Hematopoietic multipotent progenitor cell treated with erythropoietin and hydrocortisone succinate and interleukin-3 and kit ligand, for 6 days (in vitro differentiated cells): Measurements from ENCODE around the gene CACNA1G.

Experiments
- DNase-seq: peaks from one replicate; pipeline ENCODE4 v3.0.0-alpha.2; 2015

Gene CACNA1G

DNA sequence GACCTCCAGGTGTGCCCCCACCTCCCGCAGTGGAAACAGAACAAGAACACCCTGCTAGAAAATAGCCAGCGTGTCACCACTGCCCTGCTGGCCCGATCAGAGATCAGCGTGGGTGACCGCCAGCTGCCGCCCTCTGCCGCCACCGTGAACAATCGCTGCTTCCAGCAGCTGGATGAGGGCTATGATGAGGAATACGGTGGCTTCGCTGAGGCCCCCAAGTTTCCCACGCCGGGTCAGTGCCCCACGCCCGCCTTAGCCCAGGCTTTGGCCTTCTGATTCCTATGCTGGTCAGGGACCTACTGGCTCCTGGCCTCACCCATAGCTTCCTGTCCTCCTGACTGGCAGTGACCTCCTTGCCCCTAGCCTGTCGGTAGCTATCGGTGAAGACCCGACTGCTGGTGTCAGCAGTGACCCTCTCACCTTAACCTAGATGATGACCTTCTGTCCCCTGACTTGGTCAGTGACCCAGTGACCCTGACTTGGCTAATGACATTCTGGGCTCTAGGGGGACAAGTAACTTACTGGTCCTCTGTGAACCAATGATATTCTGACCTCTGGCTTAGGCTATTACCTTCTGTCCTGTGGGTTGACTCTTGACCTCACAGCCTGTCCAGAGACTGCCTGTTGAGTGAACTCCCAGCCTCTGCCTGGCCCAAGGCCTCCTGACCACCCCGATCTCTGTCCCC lies 11.1 kb upstream of the CACNA1G start:
- no peak for DNase-seq

DNA sequence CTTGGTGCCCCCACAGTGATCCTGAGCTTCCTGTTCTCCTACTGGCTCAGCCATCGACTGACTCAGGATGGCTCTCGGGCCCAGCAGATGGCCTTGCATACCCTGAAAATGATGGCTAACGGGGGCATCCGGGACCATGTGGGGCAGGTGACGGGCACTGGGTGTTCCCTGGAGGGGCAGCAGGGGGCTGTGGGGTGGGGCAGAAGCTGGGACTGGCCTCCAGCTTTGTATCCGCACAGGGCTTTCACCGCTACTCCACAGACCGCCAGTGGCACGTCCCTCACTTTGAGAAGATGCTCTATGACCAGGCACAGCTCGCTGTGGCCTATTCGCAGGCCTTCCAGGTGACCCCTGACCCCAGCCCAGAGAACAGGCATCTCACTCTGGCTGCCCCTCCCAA lies 10.5 kb upstream of the CACNA1G start:
- DNase-seq: no peak

DNA sequence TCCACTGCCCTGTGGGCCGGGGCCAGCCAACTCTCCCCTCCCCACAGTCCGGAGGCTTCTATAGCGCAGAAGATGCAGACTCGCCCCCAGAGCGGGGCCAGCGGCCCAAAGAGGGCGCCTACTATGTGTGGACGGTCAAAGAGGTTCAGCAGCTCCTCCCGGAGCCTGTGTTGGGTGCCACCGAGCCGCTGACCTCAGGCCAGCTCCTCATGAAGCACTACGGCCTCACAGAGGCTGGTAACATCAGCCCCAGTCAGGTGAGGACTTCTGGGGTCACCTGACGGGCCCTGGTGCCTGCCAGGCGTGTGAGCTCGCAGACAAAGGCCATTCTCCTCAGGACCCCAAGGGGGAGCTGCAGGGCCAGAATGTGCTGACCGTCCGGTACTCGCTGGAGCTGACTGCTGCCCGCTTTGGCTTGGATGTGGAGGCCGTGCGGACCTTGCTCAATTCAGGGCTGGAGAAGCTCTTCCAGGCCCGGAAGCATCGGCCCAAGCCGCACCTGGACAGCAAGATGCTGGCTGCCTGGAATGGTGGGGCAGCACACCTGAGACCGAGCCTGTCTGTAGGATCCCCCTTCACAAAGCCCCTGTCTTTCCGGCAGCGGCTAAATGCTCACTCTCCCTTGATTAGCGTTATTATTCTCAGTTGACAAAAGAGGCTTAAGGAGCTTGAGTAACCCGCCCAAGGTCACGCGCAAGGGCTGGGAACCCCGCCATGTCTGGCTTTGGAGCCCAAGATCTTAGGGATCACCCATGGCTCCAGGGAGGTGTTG lies 9.7 kb upstream of the CACNA1G start:
- DNase-seq: peak; percentile 67

DNA sequence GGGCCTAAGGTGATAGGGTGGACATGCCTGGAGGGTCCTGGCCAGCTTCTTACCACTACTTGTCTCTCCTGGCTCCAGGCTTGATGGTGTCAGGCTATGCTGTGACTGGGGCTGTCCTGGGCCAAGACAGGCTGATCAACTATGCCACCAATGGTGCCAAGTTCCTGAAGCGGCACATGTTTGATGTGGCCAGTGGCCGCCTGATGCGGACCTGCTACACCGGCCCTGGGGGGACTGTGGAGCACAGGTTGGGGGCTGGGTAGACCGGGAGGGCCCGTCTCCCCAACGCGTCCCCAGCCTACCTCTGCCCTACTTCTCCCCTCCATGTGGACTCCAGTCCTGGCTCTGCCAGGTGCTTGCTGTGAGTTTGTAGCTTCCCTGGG lies 9.1 kb upstream of the CACNA1G start:
- no peak for DNase-seq

DNA sequence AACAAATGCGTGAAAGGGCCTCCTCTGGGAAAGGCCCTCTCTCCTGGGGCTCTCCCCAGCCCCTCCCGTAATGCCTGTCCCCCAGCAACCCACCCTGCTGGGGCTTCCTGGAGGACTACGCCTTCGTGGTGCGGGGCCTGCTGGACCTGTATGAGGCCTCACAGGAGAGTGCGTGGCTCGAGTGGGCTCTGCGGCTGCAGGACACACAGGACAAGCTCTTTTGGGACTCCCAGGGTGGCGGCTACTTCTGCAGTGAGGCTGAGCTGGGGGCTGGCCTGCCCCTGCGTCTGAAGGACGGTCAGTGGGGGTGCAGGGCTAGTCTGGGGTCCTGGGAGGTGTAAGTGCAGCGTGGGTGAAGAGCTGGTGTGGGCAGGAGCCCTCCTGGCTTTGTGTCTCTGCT lies 8.6 kb upstream of the CACNA1G start:
- DNase-seq: no peak

DNA sequence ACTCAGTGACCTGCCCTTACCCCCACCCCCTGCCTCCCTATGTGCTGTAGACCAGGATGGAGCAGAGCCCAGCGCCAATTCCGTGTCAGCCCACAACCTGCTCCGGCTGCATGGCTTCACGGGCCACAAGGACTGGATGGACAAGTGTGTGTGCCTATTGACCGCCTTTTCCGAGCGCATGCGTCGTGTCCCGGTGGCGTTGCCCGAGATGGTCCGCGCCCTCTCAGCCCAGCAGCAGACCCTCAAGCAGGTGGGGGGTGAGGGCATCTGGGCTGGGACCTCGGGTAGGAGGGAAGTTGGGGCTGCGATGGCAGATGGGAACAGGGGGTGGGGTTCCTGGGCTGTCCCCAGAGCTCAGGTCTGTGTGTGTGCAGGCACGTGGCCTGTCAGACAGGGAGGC lies 6.3 kb upstream of the CACNA1G start:
- DNase-seq: no peak

DNA sequence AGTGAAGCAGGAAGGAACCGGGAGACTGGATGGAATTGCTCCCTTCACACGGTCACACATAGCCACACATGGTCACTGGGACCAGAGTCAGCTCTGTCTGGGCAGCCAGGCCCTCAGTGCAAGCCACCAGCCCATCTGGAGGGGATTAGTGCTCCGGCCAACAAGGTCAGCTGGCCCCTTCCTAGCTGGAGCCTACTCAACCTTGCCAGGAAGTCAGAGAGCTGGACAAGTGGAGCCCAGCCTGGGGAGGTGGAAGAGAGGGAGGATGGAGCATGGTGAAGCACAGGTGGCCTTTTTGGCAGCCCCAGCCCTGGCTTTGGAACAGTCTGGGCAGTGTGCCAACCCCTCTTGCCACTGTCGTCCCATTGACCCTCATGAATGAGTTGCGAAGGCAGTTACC lies 3.7 kb upstream of the CACNA1G start:
- DNase-seq: no peak

DNA sequence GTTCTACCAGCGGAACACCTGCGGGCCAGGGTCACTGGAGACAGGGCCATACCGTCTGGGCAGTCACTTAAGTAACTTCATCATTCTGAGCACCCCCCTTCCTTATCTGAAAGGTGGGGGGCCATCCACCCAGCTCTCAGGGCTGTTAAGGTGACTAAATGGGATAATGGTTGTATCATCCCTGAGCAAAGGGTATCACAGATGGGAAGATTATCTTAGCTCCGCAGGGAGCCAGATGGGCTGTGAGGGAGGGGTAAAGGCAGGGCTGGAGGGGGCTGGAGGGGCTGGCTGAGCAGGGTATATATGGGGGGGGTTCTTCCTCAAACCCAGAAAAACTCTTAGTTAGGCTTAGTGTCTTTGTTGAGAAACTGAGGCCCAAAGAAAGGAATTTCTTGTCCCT lies 2.9 kb upstream of the CACNA1G start:
- DNase-seq: no peak

DNA sequence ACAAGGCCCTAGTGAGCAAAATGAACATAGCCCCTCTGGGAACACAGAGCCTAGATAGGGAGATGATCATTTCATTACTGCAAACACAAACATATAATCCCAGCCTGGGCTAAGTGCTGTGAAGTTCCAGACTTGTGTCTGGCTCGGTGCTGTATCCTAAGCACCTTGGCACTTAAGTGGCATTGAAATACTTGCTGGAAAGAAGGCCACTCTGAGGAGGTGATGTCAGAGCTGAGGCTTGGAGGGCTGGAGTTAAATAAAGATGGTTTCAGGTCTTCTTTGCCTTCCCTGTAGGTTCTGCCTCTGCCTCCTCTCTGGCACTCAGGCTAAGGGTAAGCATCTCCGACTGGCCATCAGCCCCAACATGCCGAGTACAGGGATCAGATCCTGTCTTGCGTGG lies 2.4 kb upstream of the CACNA1G start:
- DNase-seq: no peak

DNA sequence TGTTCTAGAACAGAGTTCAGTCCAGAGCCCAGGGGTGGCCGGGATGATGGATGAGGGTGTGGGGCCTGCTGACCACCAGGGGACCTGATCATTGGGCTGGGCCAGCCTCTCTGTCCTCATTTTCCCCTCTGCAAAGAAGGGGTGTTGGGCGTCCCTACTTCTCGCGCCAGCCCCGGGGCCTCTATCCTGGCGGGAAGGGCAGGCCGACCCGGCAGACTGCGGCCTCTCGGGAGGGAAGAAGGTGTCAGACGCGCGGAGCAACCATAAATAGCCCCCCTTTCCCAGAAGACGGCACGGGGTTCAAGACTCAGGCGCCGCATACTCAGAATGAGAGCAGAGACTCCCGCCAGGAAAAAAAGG lies 2.0 kb upstream of the CACNA1G start:
- DNase-seq: no peak

DNA sequence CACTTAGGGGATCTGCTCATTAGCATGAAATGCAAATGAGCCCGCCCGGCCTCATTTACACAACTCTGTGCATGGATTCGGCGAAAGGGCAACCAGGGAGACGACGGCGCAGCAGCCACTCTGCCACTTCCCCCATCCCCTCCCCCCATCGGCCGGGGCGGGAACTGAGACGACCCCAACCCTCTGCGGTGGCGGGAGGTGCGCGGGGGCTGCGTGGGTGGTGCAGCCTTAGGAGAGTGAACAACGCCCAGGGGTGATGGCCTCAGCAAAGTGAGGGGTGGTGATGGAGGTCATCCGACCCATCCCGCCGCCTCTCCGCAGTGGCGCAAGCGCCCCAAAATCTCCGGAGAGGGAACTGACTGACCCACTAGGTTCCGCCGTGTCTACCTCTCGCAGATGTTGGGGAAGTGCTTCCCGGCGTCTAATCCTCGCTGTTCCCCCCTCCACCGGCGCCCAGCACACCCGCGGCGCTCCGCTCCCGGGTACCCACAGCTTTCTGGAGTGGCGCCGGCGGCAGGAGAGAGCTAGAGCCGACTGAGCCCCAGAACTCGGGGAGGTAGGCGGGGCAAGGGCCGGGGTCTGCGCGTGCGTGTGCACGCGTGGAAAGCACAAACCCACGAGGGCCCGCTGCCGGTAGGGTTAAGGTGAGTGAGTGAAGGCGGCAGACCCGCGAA lies 1.4 kb upstream of the CACNA1G start:
- peak; percentile 39 for DNase-seq

DNA sequence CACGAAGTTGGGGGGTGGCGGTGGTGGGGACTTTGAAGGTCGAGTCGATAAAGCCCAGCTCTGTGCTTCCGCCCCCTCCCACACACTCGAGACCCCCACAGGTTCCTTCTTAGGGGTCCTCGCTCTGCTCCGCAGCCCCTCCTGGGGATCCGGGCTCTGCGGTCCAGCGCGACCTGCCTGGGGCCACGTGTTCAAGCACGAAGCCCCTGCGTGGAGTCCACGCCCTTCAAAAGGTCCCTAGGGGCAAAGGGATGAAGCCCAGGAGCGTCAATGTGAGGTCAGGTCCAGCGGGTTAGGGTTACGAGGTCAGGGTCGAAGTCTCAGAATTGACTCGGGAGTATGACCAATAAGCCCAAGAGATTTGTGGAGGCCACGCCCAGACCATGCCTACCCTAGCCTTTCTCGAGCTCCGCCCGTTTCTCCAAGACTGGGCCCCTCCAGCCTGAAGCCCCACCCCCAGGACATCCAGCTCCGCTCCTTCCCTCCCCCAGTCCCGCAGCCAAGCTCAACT lies 786 bp upstream of the CACNA1G start:
- peak; percentile 72 for DNase-seq

DNA sequence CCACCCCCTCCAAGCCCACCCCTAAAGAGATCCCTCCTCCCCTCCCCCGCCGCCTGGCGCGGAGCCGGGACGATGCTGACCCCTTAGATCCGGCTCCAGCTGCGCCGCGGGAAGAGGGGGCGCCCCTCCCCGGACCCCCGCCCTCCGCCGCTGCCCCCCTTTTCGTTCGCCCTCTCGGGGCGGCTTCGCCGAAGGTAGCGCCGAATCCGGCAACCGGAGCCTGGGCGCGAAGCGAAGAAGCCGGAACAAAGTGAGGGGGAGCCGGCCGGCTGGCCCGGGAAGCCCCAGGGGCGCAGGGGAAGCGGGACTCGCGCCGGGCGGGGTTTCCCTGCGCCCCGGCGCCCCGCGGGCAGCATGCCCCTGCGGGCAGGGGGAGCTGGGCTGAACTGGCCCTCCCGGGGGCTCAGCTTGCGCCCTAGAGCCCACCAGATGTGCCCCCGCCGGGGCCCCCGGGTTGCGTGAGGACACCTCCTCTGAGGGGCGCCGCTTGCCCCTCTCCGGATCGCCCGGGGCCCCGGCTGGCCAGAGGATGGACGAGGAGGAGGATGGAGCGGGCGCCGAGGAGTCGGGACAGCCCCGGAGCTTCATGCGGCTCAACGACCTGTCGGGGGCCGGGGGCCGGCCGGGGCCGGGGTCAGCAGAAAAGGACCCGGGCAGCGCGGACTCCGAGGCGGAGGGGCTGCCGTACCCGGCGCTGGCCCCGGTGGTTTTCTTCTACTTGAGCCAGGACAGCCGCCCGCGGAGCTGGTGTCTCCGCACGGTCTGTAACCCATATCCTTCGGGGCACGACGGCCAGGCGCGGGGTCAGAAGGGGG lies 623 bp downstream of the CACNA1G start:
- DNase-seq: no peak

DNA sequence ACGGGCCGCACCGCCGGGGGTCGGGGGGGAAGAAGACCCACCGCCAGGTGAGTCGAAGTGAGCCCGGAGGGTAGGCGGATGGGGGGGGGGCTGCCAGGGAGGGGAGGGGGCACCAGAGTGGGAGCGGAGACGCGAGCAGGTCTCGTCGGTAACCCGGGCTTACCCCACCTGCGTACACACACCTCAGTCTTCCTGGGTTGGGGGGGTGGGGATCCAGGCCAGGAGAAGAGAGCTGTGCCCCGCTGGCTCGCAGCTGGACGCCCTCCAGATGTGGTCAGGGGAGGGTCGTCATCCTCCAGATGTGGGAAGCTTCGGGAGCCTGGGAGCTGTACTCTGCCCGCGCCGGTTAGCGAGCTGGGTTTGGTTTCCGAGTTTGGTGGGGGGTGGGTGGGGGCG lies 1.2 kb downstream of the CACNA1G start:
- DNase-seq: no peak

DNA sequence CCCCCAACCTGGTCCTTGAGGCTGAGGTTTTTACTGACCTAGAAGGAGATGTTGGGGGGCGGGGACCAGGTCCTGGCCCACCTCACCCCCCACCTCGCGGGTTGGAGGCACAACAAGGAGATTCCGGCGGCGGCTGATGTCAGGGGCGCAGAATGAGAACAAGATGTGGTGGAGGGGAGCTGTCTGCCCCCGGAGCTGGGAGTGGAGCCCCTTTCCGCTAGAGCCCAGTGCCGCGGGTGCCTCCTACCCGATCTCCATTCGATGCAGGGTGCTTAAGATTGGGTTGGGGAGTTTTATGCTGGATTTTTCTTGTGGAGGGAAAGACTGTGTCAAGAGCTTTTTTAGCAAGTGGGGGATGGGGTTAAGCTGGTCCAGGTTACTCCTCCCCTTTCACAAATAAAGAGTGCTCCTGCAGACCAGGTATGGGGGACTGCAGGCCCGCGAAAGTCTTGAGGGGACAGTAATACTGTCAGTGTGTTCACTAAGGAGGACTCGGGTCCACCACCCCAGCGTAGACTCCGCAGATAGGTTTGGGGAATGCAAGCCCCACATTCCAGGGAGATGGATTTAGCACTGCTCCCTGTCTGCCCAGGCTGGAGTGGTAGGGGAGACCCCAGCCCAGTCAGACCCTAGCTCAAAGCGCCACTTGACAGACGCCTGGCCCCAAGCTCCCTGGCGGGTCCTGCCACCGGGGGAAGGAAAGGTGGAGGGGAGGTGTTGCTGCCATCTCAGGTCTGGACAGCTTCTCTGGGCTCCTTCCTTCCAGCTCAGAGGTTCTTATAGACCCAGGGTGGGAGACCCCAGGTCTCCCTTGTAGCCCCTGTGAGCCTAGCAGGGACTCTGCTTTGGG lies 2.0 kb downstream of the CACNA1G start:
- peak; percentile 23 for DNase-seq

DNA sequence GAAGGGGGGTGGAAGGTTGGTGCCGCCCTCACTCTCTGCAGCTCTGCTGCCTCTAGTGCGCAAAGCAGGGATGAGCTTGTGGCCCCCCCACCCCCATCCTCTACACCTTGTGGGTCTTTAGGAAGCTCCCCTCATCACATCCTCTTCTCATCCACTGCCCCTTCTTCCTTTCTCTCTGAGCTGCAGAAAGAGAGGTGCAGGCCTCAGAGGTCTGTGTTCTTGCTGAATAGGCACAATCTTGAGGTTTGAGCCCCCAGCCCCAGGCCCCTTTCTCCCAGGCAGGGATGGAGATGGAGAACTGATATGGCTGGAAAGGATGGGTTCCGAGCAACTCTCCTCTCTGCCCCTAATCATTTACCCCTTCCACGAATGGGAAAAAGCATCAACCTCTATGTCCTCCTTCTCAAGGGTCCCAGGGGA lies 2.6 kb downstream of the CACNA1G start:
- no peak for DNase-seq

DNA sequence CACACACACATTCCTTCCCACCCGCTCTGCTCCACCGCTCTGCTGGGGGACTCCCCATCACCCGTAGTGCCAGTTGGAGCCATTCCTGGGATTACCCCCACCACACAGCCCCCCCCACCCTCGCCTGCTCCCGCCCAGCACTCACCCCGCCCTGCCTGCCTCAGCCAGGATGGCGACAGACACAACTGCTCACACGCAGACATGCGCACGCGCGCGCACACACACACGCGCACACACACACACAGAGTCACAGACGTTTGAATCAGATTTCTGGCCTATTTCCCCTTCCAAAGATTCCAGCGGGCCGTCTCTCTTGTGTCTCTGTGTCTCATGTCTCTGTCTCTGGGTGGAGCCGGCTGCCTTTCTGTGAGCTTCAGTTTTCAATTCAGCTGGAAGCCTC lies 4.4 kb downstream of the CACNA1G start:
- DNase-seq: peak; percentile 26

DNA sequence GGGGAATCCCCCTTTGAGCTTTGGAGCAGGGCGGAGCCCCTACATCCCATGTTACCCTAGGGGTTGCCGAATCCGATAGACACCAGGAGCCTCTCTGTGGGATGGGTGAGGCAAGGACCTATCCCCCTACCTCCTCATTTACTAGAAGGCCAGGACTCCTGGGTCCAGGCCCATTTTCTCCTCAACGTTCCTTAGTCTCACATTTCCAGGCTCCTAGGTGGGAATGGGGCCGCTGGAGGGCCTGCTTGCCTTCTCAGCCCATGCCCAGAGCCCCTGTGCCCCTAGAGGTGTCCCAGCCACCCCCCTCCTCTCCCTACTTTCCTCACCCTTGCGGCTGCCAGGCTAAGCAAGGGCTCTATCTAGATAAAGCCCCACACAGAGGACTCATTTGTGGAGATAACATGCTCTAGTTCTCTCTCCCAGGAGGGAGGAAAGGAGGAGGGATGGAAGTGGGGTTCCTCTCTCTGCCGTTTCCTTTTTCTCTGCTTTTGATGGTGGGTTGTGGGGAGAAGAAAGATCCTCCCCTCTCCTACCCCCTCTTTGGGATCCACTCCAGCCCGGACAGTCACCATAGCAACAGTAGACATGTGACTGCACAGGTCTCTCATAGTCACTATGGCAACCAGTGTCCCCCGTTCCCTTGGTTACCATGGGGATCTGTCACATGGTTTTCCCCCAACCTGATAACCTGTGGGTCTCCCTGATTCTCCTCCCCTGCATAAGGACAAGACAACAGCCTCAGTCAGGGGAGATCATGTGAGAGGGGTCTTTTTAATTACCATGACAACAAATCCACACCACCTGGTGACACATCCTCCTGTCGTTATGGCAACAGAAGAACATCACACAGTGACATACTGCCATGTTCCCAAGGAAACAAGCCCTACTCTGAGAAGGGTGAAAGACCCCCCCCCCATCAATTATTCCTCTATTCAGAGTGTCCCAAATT lies 5.2 kb downstream of the CACNA1G start:
- DNase-seq: peak; percentile 34

DNA sequence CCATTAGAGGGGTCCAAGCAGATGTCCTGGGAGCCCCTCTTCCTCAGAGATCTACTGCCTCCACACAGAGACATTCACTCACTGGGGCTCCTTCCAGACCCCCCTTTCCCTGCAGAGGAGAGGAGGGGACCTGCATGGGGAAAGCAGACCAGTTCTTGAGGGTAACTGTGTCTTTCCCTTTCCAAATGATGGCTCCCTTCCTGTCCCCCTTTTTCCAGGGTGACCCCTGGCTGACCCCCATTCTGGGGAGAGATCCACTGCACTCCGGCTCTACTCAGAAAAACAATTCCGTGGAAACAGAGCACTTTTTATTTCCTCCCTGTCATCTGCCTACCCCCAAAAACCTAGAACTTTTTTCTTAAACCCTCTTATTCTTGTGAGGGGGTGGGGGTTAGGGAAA lies 6.4 kb downstream of the CACNA1G start:
- no peak for DNase-seq

DNA sequence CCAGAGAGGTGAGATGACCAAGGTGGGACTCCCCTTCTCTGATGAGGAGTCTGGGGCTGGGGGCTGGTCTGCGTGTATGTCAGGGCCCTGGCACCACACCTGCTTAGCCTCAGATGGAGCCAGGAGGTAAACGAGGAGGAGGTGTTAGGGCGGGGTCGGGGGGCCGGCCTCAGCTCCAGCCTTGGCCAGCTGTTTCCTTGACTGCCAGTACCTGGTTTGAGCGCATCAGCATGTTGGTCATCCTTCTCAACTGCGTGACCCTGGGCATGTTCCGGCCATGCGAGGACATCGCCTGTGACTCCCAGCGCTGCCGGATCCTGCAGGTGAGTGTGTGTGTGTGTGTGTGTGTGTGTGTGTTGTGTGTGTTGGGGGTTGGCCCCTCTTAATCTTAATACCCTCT lies 8.1 kb downstream of the CACNA1G start:
- DNase-seq: no peak

DNA sequence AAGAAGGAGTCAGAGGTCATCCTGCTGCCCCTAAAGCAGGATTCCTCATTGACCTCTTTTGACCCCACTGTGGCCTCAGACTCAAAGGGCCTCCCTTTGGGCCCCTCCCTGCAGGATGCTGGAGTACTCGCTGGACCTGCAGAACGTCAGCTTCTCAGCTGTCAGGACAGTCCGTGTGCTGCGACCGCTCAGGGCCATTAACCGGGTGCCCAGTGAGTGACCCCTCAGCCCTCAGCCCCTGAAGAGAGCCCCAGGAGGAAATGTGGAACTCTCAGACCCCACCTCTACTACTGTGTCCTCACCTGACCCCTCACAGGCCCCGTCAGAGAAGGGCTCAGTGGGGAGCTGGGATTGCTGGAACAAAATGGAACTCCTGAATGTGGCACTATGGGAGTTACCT lies 9.1 kb downstream of the CACNA1G start:
- no peak for DNase-seq
